ENCODE data around the gene LPCAT1. TPM values are rescaled to one million over a fixed set of nuclear protein-coding genes. Genes with fewer than 3 reads are reported as not detected.

LPCAT1 gene
- total RNA-seq, 1 donor from 2014 or later, result 475 TPM

GRCh38 chr5:1472964-1473628 lies 50.7 kb downstream of the LPCAT1 start:
- peaks cover 92% of the 10 kb centered on the region for H3K36me3 ChIP-seq
- H3K4me1 ChIP-seq, result peaks cover 4% of the 10 kb centered on the region
- H3K27me3 ChIP-seq (ENCODE audit: low read depth), result no peaks in the 10 kb centered on the region
- intact Hi-C loops (cut with DNase I), result no loop called here
- no peak for TF ChIP-seq CTCF (IDR thresholded peaks at IDR 0.05)
- no peak for ATAC-seq
- no peak overlapping the region for H3K4me3 ChIP-seq
- DNase-seq, result no peak
- H3K9me3 ChIP-seq, result no peaks in the 10 kb centered on the region
- no peak overlapping the region for H3K27ac ChIP-seq

- H3K9me3 ChIP-seq, result no peaks in the 10 kb centered on the region
- H3K27ac ChIP-seq, result no peak overlapping the region
- intact Hi-C loops (cut with DNase I), result no loop called here
- ATAC-seq, result no peak
- H3K4me1 ChIP-seq, result peaks cover 4% of the 10 kb centered on the region
- no peak for DNase-seq
- H3K36me3 ChIP-seq, result peaks cover 95% of the 10 kb centered on the region
- H3K4me3 ChIP-seq, result no peak overlapping the region
- no peaks in the 10 kb centered on the region for H3K27me3 ChIP-seq (ENCODE audit: low read depth)
- TF ChIP-seq CTCF (IDR thresholded peaks at IDR 0.05), result no peak
Measured at GRCh38 chr5:1471997-1472963, 51.5 kb downstream of the LPCAT1 start.

- no peak for ATAC-seq
- Histone ChIP-seq H3K4me3 (no peak overlapping the region), H3K27ac (no peak overlapping the region), H3K9me3 (no peaks in the 10 kb centered on the region), H3K27me3 (ENCODE audit: low read depth) (no peaks in the 10 kb centered on the region), H3K36me3 (peaks cover 95% of the 10 kb centered on the region), H3K4me1 (no peaks in the 10 kb centered on the region)
- no peak for DNase-seq
- TF ChIP-seq CTCF (IDR thresholded peaks at IDR 0.05), result no peak
- intact Hi-C loops (cut with DNase I), result no loop called here
Measured at GRCh38 chr5:1471240-1471853, 52.4 kb downstream of the LPCAT1 start.

GRCh38 chr5:1470762-1471211 lies 53.0 kb downstream of the LPCAT1 start:
- Histone ChIP-seq H3K4me3 (no peak overlapping the region), H3K9me3 (no peaks in the 10 kb centered on the region), H3K36me3 (peaks cover 95% of the 10 kb centered on the region), H3K27ac (no peak overlapping the region), H3K4me1 (no peaks in the 10 kb centered on the region), H3K27me3 (ENCODE audit: low read depth) (no peaks in the 10 kb centered on the region)
- no peak for DNase-seq
- no peak for ATAC-seq
- TF ChIP-seq CTCF (IDR thresholded peaks at IDR 0.05), result no peak
- intact Hi-C loops (cut with DNase I), result no loop called here

Measured in lower lobe of right lung (tissue), 2 donors.